Vagina (tissue), 2 donors: ENCODE data around the gene JADE2.

Source experiments
- POLR2AphosphoS5 ChIP-seq, 2 donors: sonication (generic); formaldehyde crosslinking; IDR thresholded peaks; one replicate each; pipeline ENCODE4 v1.9.0; 2017; ENCODE audit warnings: antibody characterized with exemption in 2 of 2, mild to moderate bottlenecking in 2 of 2, low read depth in 1 of 2; ENCODE audit not compliant: insufficient read depth in 1 of 2
- TF ChIP-seq, protein P1 (sequence below), 3 experiments: fragments of 450-650 bp in 2 of 3; fragments of 200-600 bp in 1 of 3; sonication (generic) in 1 of 3; IDR thresholded peaks; one replicate each; pipeline ENCODE4 v1.5.1; 2017 to 2019; ENCODE audit warnings: antibody characterized with exemption in 3 of 3, mild to moderate bottlenecking in 2 of 3, moderate library complexity in 2 of 3

DNA sequence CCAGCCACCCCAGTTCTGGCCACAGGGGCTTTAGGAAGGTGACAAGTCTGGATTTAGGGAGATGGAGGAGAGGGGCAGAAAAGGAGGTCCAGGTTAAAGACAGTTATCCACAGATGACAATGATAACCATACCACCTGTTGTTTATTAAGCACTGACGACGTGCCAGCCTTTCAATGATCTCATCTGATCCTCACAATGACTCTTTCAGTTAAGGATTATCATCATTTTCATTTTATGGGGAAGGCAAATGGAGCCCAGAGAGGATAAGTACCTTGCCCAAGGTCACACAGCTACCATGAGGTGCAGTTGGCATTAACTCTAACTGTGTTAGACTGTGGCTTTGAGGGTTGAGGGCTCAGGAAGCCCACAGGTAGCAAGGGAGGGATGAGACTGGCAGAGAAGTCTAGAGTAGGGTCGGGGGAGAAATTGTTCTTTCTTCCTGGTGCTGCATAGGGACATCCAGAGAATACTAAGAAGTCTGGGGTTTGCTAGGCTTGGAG, 21.5 kb upstream of the JADE2 start:
- TF ChIP-seq, protein P1, sequence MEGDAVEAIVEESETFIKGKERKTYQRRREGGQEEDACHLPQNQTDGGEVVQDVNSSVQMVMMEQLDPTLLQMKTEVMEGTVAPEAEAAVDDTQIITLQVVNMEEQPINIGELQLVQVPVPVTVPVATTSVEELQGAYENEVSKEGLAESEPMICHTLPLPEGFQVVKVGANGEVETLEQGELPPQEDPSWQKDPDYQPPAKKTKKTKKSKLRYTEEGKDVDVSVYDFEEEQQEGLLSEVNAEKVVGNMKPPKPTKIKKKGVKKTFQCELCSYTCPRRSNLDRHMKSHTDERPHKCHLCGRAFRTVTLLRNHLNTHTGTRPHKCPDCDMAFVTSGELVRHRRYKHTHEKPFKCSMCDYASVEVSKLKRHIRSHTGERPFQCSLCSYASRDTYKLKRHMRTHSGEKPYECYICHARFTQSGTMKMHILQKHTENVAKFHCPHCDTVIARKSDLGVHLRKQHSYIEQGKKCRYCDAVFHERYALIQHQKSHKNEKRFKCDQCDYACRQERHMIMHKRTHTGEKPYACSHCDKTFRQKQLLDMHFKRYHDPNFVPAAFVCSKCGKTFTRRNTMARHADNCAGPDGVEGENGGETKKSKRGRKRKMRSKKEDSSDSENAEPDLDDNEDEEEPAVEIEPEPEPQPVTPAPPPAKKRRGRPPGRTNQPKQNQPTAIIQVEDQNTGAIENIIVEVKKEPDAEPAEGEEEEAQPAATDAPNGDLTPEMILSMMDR (IDR thresholded peaks at IDR 0.05), result no peak
- no peak for TF ChIP-seq POLR2AphosphoS5 (IDR thresholded peaks at IDR 0.05; ENCODE audit: insufficient read depth in 1 of 2, low read depth in 1 of 2)
